LNCAP (cell line): ENCODE data around the gene APCDD1L.

Experiments
- TF ChIP-seq, protein P1 (sequence below): fragments of 450-650 bp; IDR thresholded peaks from 2 replicates; pipeline ENCODE4 v1.5.1; 2017; ENCODE audit warnings: mild to moderate bottlenecking

APCDD1L gene

DNA sequence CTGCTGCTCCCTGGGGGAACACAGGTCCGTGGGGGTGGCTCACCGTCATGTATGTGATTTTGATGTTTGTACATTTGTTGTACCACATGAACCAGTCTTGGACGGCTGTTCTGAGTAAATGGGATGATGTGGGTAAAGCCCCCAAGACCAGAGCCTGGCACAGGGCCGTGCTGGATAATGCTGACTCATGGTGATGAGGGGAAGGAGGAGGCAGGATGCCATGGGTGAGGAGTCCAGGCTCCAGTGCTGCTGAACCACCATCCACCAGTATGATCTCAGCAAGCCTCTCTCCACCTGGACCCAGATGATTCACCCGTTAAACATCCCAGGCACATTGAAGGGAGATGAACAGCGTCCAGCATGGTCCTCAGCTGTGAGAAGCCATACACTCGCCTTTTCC is 9.6 kb upstream of the APCDD1L start:
- TF ChIP-seq, protein P1, sequence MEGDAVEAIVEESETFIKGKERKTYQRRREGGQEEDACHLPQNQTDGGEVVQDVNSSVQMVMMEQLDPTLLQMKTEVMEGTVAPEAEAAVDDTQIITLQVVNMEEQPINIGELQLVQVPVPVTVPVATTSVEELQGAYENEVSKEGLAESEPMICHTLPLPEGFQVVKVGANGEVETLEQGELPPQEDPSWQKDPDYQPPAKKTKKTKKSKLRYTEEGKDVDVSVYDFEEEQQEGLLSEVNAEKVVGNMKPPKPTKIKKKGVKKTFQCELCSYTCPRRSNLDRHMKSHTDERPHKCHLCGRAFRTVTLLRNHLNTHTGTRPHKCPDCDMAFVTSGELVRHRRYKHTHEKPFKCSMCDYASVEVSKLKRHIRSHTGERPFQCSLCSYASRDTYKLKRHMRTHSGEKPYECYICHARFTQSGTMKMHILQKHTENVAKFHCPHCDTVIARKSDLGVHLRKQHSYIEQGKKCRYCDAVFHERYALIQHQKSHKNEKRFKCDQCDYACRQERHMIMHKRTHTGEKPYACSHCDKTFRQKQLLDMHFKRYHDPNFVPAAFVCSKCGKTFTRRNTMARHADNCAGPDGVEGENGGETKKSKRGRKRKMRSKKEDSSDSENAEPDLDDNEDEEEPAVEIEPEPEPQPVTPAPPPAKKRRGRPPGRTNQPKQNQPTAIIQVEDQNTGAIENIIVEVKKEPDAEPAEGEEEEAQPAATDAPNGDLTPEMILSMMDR, result no peak

DNA sequence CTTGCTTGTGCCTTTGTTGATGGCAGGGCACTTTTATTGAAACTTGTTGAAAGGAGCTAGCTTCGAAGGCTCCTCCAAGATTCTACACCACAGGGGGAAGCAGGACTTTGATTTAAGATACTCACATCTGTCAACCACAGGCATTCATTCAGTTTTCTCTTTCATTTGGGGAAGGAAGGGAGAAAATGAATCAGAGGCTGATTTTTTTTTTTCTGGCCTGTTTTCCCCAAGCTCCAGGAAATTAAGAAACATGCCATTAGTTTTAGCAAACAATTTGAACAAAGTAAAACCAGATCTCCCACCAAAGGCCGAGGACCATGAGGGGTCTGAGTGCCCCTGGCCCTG is 8.7 kb upstream of the APCDD1L start:
- TF ChIP-seq, protein P1, result no peak

DNA sequence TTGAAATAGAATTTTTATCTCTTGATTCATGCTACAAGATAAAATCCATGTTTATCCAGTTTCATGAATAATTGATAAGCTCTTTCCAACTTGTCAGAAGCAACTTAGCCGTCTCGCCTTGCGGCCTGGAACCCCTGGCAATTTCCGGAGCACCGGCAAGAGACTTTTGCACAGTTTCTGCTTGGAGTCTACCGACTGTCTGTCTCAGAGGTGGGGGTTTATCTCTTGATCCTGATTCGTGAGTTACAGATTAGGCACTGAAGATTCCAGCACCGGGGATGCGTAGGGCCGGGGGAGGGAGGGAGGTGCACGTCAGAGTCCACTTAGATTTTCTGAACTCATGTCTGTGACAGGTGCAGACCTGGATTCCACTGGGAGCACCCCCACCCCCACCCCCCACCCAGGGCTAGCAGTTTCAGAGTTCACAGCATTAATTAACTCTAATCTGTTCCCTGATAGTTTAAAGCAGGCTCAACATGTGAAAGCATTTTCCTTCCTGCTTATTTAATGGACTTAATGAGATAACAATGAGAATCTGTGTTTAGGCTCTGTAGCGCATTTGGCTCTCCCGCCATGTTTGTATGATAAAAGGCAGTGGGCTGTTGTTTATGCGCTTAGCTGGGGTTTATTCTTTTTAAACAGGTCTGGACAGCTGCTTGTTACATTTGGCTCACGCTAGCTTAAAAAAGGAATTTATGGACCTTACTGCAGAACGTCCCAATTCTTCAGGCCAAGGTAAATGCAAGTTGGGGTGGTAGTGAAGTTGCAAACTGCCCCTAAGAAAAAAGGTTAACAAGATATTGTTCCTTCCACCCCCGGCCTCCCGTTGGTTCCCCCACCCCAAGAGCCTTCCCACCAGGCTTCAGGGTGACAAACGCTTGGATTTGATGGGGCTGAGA is 8.1 kb upstream of the APCDD1L start:
- TF ChIP-seq, protein P1, result no peak

DNA sequence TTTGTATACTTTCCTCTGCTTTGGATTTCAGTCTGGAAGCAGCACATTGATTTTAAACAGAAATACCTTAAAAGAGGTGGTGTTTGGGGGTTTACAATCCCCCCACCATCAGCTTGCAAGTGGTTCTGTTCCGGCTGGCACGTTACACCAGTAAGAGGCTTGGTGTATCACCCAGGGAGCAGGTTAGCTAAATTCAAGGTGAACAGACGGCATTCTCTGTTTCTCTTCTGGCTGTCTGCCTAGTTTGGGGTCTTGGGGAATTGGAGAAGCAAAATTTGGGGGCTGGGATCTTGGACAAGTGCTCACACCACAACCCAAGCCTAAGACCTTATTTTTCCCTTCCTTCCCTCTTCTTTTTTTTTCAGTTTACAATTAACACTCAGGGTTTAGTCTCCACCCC is 7.5 kb upstream of the APCDD1L start:
- TF ChIP-seq, protein P1, result no peak

DNA sequence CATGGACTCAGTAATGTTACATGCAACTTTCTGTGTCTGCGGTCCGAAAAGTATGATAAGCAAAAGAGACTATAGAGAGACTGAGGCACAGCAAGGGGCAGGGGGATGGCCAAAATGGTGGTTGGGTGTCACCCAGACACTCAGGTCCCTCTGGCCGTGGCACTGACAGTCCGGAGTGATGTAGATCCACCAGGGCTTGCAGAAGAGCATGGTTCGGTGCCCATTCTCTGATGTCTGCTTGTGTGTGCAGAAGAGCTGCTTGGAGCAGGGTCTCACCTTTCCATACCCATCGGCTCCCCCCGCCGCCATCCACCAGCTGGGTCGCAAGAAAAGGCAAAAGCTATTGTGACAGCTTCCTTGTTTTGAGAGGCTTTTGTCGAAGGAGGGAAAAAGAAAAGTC is 6.6 kb upstream of the APCDD1L start:
- TF ChIP-seq, protein P1, result no peak

DNA sequence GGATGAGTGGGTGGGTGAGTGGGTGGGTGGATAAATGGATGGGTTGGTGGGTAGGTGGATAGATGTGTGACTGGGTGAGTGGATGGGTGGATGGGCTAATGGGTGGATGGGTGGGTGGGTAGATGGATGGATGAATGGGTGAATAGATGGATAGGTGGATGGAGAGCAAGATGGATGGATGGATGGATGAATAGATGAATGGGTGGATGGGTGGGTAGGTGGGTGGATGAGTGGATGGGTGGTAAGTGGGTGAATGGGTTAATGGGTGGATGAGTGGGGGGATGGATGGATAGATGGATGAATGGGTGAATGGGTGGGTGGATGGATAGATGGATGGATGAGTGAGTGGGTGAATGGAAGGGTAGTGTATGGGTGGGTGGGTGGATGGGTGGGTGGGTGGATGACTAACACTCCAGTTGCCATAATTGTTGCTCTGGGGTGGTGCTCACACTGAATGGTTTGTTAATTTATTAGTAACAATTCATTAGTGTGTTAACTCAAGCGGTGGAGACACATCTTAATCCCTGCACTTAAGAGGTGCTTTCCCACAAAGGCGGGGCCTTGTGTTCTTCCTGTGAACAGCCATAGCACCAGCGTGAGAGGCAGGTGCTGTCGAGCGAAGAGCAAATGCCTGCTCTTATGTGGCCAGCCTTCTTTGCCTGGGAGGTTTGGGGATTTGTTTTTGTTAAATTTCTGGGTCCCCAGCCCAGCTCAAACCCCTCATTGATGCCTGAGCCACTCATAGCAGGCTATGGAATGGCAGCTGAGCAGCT is 4.9 kb upstream of the APCDD1L start:
- TF ChIP-seq, protein P1, result no peak

DNA sequence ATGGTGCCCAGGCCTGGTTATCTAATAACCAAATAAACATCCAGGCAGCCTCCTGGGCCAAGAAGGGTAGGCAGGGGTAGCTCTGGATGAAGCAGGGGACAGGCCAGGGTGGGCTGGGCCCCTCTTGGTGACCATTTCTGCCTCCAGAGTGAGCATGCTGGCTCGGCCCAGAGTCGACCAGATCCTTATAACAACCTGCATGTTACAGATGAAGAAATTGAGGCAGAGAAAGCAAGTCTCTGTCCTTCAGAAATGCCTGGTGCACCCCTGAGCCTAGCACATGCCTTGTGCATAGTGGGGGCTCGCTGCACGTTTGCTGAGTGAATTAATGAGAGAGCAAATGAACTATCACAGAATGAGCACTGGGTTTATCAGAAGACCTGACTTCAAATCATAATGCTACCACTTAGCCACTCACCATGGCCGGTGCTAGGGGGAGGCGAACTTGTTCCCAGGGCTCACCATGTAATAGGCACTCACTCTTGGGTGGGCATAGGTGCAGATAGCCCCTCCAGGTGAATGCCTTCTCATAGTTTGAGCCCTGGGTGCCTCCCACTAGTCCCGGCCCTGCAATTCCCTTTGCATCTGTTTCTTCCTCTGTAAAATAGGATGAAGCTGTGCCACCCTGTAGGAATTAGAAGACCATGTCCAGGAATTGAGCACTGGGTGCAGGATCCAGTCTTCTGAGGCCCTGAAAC is 3.8 kb upstream of the APCDD1L start:
- TF ChIP-seq, protein P1, result no peak
